Large intestine (tissue), 3 donors: ENCODE results near the gene ADCY6. TPM values are rescaled to one million over a fixed set of nuclear protein-coding genes. Genes with fewer than 3 reads are reported as not detected.

Source experiments
- DNase-seq, 2 donors: peaks; one replicate each; pipeline versions ENCODE4 v3.0.0 to v3.0.0-alpha.2; 2013
- H3K27ac ChIP-seq: one replicate; pipeline ENCODE4 v1.5.1; 2013; ENCODE audit warnings: low read length
- H3K27me3 ChIP-seq: 2 replicates; pipeline ENCODE4 v1.6.1; 2013; ENCODE audit warnings: low read length; ENCODE audit not compliant: control insufficient read depth, insufficient read depth
- H3K36me3 ChIP-seq: 2 replicates; pipeline ENCODE4 v1.6.1; 2013; ENCODE audit warnings: low read length; ENCODE audit not compliant: control insufficient read depth, insufficient read depth
- H3K4me1 ChIP-seq: one replicate; pipeline ENCODE4 v1.6.1; 2013; ENCODE audit warnings: low read length; ENCODE audit not compliant: control insufficient read depth, insufficient read depth
- H3K4me3 ChIP-seq: one replicate; pipeline ENCODE4 v1.5.1; 2013; ENCODE audit warnings: low read length
- H3K9me3 ChIP-seq: one replicate; pipeline ENCODE4 v1.6.1; 2013; ENCODE audit warnings: mild to moderate bottlenecking, low read depth, low read length, moderate library complexity; ENCODE audit not compliant: control insufficient read depth
- WGBS: methylation state at CpG from one replicate; pipeline ENCODE4 v1.1.5; 2013; ENCODE audit warnings: low lambda C conversion rate; ENCODE audit not compliant: insufficient coverage; 5-methylcytosine and 5-hydroxymethylcytosine counted together
- polyA plus RNA-seq: library from polyadenylated mRNA; unstranded; fragments of 120-200 nt; gene quantifications from one replicate; pipeline ENCODE4 v1.2.1, GENCODE V29; 2013

The ADCY6 gene
- polyA plus RNA-seq, 1 donor = 54.2 TPM

GRCh38 chr12:48773686-48774085 is 15.2 kb downstream of the ADCY6 start:
- peaks cover 86% of the 10 kb centered on the region for H3K36me3 ChIP-seq
- DNase-seq = no peak
- no peaks in the 10 kb centered on the region for H3K27me3 ChIP-seq
- H3K4me3 ChIP-seq = no peak overlapping the region
- H3K4me1 ChIP-seq = no peaks in the 10 kb centered on the region
- H3K9me3 ChIP-seq = no peaks in the 10 kb centered on the region
- H3K27ac ChIP-seq = no peak overlapping the region
- no CpG with 5 or more reads among the region's 5 CpGs for WGBS

GRCh38 chr12:48771588-48772112 is 17.2 kb downstream of the ADCY6 start:
- H3K27ac ChIP-seq = no peak overlapping the region
- no CpG with 5 or more reads among the region's 13 CpGs for WGBS
- H3K4me1 ChIP-seq = no peaks in the 10 kb centered on the region
- peaks cover 89% of the 10 kb centered on the region for H3K36me3 ChIP-seq
- H3K9me3 ChIP-seq = no peaks in the 10 kb centered on the region
- H3K27me3 ChIP-seq = no peaks in the 10 kb centered on the region
- H3K4me3 ChIP-seq = no peak overlapping the region
- no peak for DNase-seq

GRCh38 chr12:48770756-48771155 is 18.1 kb downstream of the ADCY6 start:
- Histone ChIP-seq H3K9me3 (no peaks in the 10 kb centered on the region), H3K27ac (no peak overlapping the region), H3K36me3 (peaks cover 90% of the 10 kb centered on the region), H3K4me1 (no peaks in the 10 kb centered on the region), H3K4me3 (no peak overlapping the region), H3K27me3 (no peaks in the 10 kb centered on the region)
- no CpG with 5 or more reads among the region's 10 CpGs for WGBS
- DNase-seq = no peak

- Histone ChIP-seq H3K36me3 (peaks cover 70% of the 10 kb centered on the region), H3K4me3 (no peak overlapping the region), H3K9me3 (no peaks in the 10 kb centered on the region), H3K27ac (no peak overlapping the region), H3K27me3 (no peaks in the 10 kb centered on the region), H3K4me1 (no peaks in the 10 kb centered on the region)
- 90% methylated on average over 2 of the region's 9 CpGs for WGBS
- DNase-seq = no peak
Observed at GRCh38 chr12:48768736-48769135, 20.2 kb downstream of the ADCY6 start.

GRCh38 chr12:48768147-48768546 is 20.7 kb downstream of the ADCY6 start:
- Histone ChIP-seq H3K4me3 (no peak overlapping the region), H3K27me3 (no peaks in the 10 kb centered on the region), H3K27ac (no peak overlapping the region), H3K9me3 (no peaks in the 10 kb centered on the region), H3K36me3 (peaks cover 64% of the 10 kb centered on the region), H3K4me1 (no peaks in the 10 kb centered on the region)
- no peak for DNase-seq
- no CpG with 5 or more reads among the region's 2 CpGs for WGBS

GRCh38 chr12:48767521-48767920 is 21.4 kb downstream of the ADCY6 start:
- no CpG with 5 or more reads among the region's 6 CpGs for WGBS
- Histone ChIP-seq H3K4me1 (no peaks in the 10 kb centered on the region), H3K36me3 (peaks cover 58% of the 10 kb centered on the region), H3K27me3 (no peaks in the 10 kb centered on the region), H3K4me3 (no peak overlapping the region), H3K9me3 (no peaks in the 10 kb centered on the region), H3K27ac (no peak overlapping the region)
- no peak for DNase-seq

GRCh38 chr12:48767047-48767446 is 21.8 kb downstream of the ADCY6 start:
- Histone ChIP-seq H3K4me1 (no peaks in the 10 kb centered on the region), H3K27me3 (no peaks in the 10 kb centered on the region), H3K4me3 (no peak overlapping the region), H3K27ac (no peak overlapping the region), H3K36me3 (peaks cover 53% of the 10 kb centered on the region), H3K9me3 (no peaks in the 10 kb centered on the region)
- no peak for DNase-seq
- WGBS = no CpG with 5 or more reads among the region's 4 CpGs

- Histone ChIP-seq H3K27ac (no peak overlapping the region), H3K9me3 (no peaks in the 10 kb centered on the region), H3K4me1 (no peaks in the 10 kb centered on the region), H3K36me3 (peaks cover 40% of the 10 kb centered on the region), H3K27me3 (no peaks in the 10 kb centered on the region), H3K4me3 (no peak overlapping the region)
- DNase-seq = no peak
- no CpG with 5 or more reads among the region's 5 CpGs for WGBS
Observed at GRCh38 chr12:48765753-48766162, 23.1 kb downstream of the ADCY6 start.

- no peak for DNase-seq
- Histone ChIP-seq H3K36me3 (peaks cover 33% of the 10 kb centered on the region), H3K9me3 (no peaks in the 10 kb centered on the region), H3K27ac (no peak overlapping the region), H3K4me3 (no peak overlapping the region), H3K27me3 (no peaks in the 10 kb centered on the region), H3K4me1 (no peaks in the 10 kb centered on the region)
- WGBS = no CpG with 5 or more reads among the region's 2 CpGs
Observed at GRCh38 chr12:48764521-48764920, 24.4 kb downstream of the ADCY6 start.

- DNase-seq = no peak
- H3K4me1 ChIP-seq = peaks cover 4% of the 10 kb centered on the region
- no peaks in the 10 kb centered on the region for H3K9me3 ChIP-seq
- H3K27me3 ChIP-seq = no peaks in the 10 kb centered on the region
- H3K36me3 ChIP-seq = no peaks in the 10 kb centered on the region
- H3K4me3 ChIP-seq = no peak overlapping the region
- H3K27ac ChIP-seq = no peak overlapping the region
Observed at GRCh38 chr12:48758737-48759136, 30.2 kb downstream of the ADCY6 start.

GRCh38 chr12:48758186-48758585 is 30.7 kb downstream of the ADCY6 start:
- Histone ChIP-seq H3K36me3 (no peaks in the 10 kb centered on the region), H3K27me3 (no peaks in the 10 kb centered on the region), H3K27ac (no peak overlapping the region), H3K4me3 (no peak overlapping the region), H3K4me1 (peaks cover 4% of the 10 kb centered on the region), H3K9me3 (no peaks in the 10 kb centered on the region)
- no peak for DNase-seq
- WGBS = 40% methylated on average over 1 of the region's 4 CpGs
